ENCODE measurements around the gene GARRE1.
"Not testable (repeated sequence)": the region's sequence is repeated elsewhere in the genome, so short reads cannot be mapped to it uniquely, and the experiment has no call there.

The GARRE1 gene, protein sequence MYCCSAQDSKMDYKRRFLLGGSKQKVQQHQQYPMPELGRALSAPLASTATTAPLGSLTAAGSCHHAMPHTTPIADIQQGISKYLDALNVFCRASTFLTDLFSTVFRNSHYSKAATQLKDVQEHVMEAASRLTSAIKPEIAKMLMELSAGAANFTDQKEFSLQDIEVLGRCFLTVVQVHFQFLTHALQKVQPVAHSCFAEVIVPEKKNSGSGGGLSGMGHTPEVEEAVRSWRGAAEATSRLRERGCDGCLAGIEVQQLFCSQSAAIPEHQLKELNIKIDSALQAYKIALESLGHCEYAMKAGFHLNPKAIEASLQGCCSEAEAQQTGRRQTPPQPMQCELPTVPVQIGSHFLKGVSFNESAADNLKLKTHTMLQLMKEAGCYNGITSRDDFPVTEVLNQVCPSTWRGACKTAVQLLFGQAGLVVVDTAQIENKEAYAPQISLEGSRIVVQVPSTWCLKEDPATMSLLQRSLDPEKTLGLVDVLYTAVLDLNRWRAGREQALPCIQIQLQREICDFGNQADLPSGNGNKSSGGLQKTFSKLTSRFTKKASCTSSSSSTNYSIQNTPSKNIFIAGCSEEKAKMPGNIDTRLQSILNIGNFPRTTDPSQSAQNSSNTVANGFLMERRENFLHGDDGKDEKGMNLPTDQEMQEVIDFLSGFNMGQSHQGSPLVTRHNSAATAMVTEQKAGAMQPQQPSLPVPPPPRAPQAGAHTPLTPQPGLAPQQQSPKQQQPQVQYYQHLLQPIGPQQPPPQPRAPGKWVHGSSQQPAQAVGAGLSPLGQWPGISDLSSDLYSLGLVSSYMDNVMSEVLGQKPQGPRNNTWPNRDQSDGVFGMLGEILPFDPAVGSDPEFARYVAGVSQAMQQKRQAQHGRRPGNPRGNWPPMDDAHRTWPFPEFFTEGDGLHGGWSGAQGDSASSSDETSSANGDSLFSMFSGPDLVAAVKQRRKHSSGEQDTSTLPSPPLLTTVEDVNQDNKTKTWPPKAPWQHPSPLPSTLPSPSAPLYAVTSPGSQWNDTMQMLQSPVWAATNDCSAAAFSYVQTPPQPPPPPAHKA (N-terminal part only)

GRCh38 chr19:34254046-34254697 lies at the start of gene GARRE1:
GARRE1 (plus strand) TSS chr19:34254554; CDS start chr19:34300474, 45,920 bp downstream.
- Histone ChIP-seq H3K4me3 (ENCODE audit: low read length) (peak within 1 kb of the TSS; percentile 86), H3K4me2 (ENCODE audit: low read depth, low read length) (peak within 1 kb of the TSS; percentile 91), H3K27ac (ENCODE audit: low read length) (peak within 1 kb of the TSS; percentile 28; the same call in 1 of the 2 replicates), H3K9me2 (replicated peaks; ENCODE audit: insufficient read depth, low read length) (no peaks in the 10 kb centered on the region), H2AFZ (ENCODE audit: low read length) (peak within 1 kb of the TSS; percentile 93), H3K9ac (ENCODE audit: low read length) (peak within 1 kb of the TSS; percentile 88), H3K4me1 (ENCODE audit: low read length) (no peaks in the 10 kb centered on the region; the same call in 1 of the 2 replicates), H3F3A (ENCODE audit: insufficient read depth, low read length) (no peaks in the 10 kb centered on the region), H3K36me3 (replicated peaks; ENCODE audit: insufficient read depth, low read length) (no peaks in the 10 kb centered on the region), H4K20me1 (ENCODE audit: insufficient read depth, low read length) (no peaks in the 10 kb centered on the region), H3K9me3 (replicated peaks; ENCODE audit: insufficient read depth, low read length) (no peaks in the 10 kb centered on the region), H3K79me2 (ENCODE audit: low read length) (peaks cover 26% of the 10 kb centered on the region), H3K27me3 (replicated peaks; ENCODE audit: insufficient read depth, low read length) (no peaks in the 10 kb centered on the region)
- peak; percentile 88 for DNase-seq
- TF ChIP-seq EZH2phosphoT487 (IDR thresholded peaks at IDR 0.05; ENCODE audit: low read length): no peak
- TF ChIP-seq EZH2 (optimal IDR thresholded peaks at IDR 0.05; ENCODE audit: low read depth, low read length): no peak
- no peak for TF ChIP-seq CTCF (IDR thresholded peaks at IDR 0.05; ENCODE audit: low read length)

GRCh38 chr19:34205324-34205723 lies 49.0 kb upstream of the GARRE1 start:
- H3K9me3 ChIP-seq (replicated peaks; ENCODE audit: insufficient read depth, low read length); H3F3A ChIP-seq (ENCODE audit: insufficient read depth, low read length); H3K4me1 ChIP-seq (ENCODE audit: low read length); H3K4me3 ChIP-seq (ENCODE audit: low read length); H3K27ac ChIP-seq (ENCODE audit: low read length); DNase-seq; H3K9me2 ChIP-seq (replicated peaks; ENCODE audit: insufficient read depth, low read length); H3K27me3 ChIP-seq (replicated peaks; ENCODE audit: insufficient read depth, low read length); H4K20me1 ChIP-seq (ENCODE audit: insufficient read depth, low read length); H3K4me2 ChIP-seq (ENCODE audit: low read depth, low read length); H2AFZ ChIP-seq (ENCODE audit: low read length); H3K9ac ChIP-seq (ENCODE audit: low read length); H3K36me3 ChIP-seq (replicated peaks; ENCODE audit: insufficient read depth, low read length): not testable (repeated sequence)
- peaks cover 13% of the 10 kb centered on the region for H3K79me2 ChIP-seq (ENCODE audit: low read length)

- Histone ChIP-seq H3K4me3 (ENCODE audit: low read length) (no peak overlapping the region), H3K9me2 (replicated peaks; ENCODE audit: insufficient read depth, low read length) (no peaks in the 10 kb centered on the region), H3K9ac (ENCODE audit: low read length) (no peak overlapping the region), H3K4me2 (ENCODE audit: low read depth, low read length) (no peak overlapping the region), H3K27me3 (replicated peaks; ENCODE audit: insufficient read depth, low read length) (no peaks in the 10 kb centered on the region), H3K36me3 (replicated peaks; ENCODE audit: insufficient read depth, low read length) (no peaks in the 10 kb centered on the region; the same call in none of the 2 replicates), H3F3A (ENCODE audit: insufficient read depth, low read length) (no peaks in the 10 kb centered on the region), H3K9me3 (replicated peaks; ENCODE audit: insufficient read depth, low read length) (no peaks in the 10 kb centered on the region), H2AFZ (ENCODE audit: low read length) (no peak overlapping the region), H3K4me1 (ENCODE audit: low read length) (no peaks in the 10 kb centered on the region), H3K27ac (ENCODE audit: low read length) (no peak overlapping the region), H4K20me1 (ENCODE audit: insufficient read depth, low read length) (no peaks in the 10 kb centered on the region), H3K79me2 (ENCODE audit: low read length) (peaks cover 14% of the 10 kb centered on the region; the same call in 1 of the 2 replicates)
- no peak for TF ChIP-seq EZH2phosphoT487 (IDR thresholded peaks at IDR 0.05; ENCODE audit: low read length)
- no peak for TF ChIP-seq EZH2 (optimal IDR thresholded peaks at IDR 0.05; ENCODE audit: low read depth, low read length)
- TF ChIP-seq CTCF (IDR thresholded peaks at IDR 0.05; ENCODE audit: low read length): no peak
- DNase-seq: no peak
Observed at GRCh38 chr19:34208291-34208884, 46.0 kb upstream of the GARRE1 start.

All from MM.1S (cell line).